ENCODE data around the gene ZNF14.
"Not testable (repeated sequence)": the region's sequence is repeated elsewhere in the genome, so short reads cannot be mapped to it uniquely, and the experiment has no call there.

ZNF14 gene

DNA sequence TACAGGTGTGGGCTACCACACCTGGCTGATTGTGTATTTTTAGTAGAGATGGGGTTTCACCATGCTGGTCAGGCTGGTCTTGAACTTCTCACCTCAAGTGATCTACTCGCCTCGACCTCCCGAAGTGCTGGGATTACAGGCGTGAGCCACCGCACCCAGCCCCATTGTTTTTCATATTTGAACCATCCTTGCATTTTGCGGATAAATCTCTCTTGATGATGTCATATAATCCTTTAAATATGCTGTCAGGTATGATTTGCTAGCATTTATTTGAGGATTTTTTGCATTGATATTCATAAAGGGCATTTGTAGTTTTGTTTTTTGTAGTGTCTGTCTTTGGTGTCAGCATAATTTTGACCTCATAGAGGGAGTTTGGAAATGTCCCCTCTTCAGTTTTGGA lies 58.6 kb downstream of the ZNF14 start:
- H3K4me2 ChIP-seq (ENCODE audit: low read length): no peak overlapping the region
- H3K9me3 ChIP-seq (replicated peaks; ENCODE audit: low read length): peaks cover 7% of the 10 kb centered on the region
- no peak overlapping the region for H3K4me3 ChIP-seq (ENCODE audit: low read length)
- H3K9ac ChIP-seq (ENCODE audit: low read depth, low read length): no peak overlapping the region
- peaks cover 5% of the 10 kb centered on the region for H3K4me1 ChIP-seq (ENCODE audit: control insufficient read depth, insufficient read depth, low read length)
- H3K27me3 ChIP-seq (ENCODE audit: control insufficient read depth, insufficient read depth, low read length): no peaks in the 10 kb centered on the region
- peaks cover 34% of the 10 kb centered on the region for H3K36me3 ChIP-seq (ENCODE audit: insufficient read depth, low read length)

DNA sequence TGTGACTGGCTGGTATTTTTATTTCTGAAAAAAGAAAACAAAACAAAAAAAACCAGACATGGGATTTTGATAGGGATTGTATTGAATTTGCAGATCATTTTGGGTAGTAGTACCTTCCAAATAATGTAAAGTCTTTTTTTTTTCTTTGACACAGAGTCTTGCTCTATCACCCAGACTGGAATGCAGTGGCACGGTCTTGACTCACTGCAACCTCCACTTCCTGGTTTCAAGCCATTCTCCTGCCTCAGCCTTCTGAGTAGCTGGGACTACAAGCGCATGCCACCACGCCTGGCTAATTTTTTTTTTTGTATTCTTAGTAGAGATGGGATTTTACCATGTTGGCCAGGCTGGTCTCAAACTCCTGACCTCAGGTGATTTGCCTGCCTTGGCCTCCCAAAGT lies 60.1 kb downstream of the ZNF14 start:
- Histone ChIP-seq H3K4me2 (ENCODE audit: low read length) (no peak overlapping the region), H3K36me3 (ENCODE audit: insufficient read depth, low read length) (peaks cover 19% of the 10 kb centered on the region), H3K27me3 (ENCODE audit: control insufficient read depth, insufficient read depth, low read length) (no peaks in the 10 kb centered on the region), H3K4me1 (ENCODE audit: control insufficient read depth, insufficient read depth, low read length) (peaks cover 8% of the 10 kb centered on the region), H3K9me3 (replicated peaks; ENCODE audit: low read length) (no peaks in the 10 kb centered on the region), H3K9ac (ENCODE audit: low read depth, low read length) (no peak overlapping the region), H3K4me3 (ENCODE audit: low read length) (no peak overlapping the region)

GRCh38 chr19:19670070-19670551 lies 62.8 kb downstream of the ZNF14 start:
- Histone ChIP-seq H3K9ac (ENCODE audit: low read depth, low read length) (no peak overlapping the region), H3K9me3 (replicated peaks; ENCODE audit: low read length) (no peaks in the 10 kb centered on the region), H3K36me3 (ENCODE audit: insufficient read depth, low read length) (no peaks in the 10 kb centered on the region), H3K4me3 (ENCODE audit: low read length) (peak overlapping the region; percentile 90), H3K27me3 (ENCODE audit: control insufficient read depth, insufficient read depth, low read length) (no peaks in the 10 kb centered on the region), H3K4me2 (ENCODE audit: low read length) (peak overlapping the region; percentile 91), H3K4me1 (ENCODE audit: control insufficient read depth, insufficient read depth, low read length) (peaks cover 8% of the 10 kb centered on the region)

DNA sequence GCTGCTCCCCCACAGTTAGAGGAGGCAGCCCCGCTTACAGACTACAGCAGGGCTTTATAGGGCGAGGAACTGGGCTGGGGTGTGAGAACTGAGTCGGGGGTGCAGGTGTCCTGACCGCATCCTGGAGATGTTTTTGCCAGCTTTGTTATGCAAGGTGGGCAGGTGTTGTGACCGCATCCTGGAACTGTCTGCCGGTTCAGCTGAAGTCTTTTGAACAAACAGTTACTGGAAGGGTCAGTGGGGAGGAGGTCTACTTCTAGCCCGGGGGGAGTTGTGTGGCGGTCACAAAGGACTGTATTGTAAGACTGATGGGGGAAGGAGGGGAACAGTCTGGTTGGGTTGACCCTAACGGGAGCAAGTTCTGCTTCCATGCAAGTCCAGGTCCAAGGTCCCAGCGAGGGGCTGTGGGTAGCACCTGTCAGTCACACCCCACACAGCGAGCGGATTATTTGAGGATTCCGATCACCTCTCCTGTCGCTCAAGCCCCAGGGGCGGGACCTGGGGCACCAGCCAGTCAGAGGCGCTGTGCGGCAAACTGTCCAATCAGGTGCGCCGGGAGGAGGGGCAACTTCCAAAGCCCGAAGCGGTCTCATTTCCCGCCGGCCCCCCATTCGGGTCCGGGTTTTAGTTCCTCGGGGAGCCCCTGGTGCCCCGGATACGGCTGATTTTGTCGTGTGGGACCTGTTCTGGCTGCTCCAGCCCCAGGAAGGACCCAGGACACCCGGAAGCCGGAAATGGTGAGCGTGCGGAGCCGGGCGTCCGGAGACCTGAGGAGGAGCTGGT lies 64.5 kb downstream of the ZNF14 start, which contains the start of gene ZNF101:
Gene ZNF101 (plus strand): TSS at position 610 of the 783 bp plus-strand sequence. CDS start 125 bp downstream, at position 735.
- no peaks in the 10 kb centered on the region for H3K27me3 ChIP-seq (ENCODE audit: control insufficient read depth, insufficient read depth, low read length)

DNA sequence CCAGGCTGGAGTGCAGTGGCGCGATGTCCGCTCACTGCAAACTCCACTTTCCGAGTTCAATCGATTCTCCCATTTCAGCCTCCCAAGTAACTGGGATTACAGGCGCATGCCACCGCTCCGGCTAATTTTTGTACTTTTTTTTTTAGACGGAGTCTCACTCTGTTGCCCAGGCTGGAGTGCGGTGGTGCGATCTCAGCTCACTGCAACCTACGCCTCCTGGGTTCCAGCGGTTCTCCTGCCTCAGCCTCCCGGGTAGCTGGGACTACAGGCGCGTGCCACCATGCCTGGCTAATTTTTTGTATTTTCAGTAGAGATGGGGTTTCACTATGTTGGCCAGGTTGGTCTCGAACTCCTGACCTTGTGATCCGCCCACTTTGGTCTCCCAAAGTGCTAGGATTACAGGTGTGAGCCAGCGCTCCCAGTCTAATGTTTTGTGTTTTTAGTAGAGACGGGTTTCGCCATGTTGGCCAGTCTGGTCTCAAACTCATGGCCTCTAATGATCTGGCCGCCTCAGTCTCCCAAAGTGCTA lies 67.4 kb downstream of the ZNF14 start:
- peaks cover 26% of the 10 kb centered on the region for H3K4me1 ChIP-seq (ENCODE audit: control insufficient read depth, insufficient read depth, low read length)
- H3K36me3 ChIP-seq (ENCODE audit: insufficient read depth, low read length); H3K4me3 ChIP-seq (ENCODE audit: low read length); H3K9me3 ChIP-seq (replicated peaks; ENCODE audit: low read length); H3K4me2 ChIP-seq (ENCODE audit: low read length); H3K9ac ChIP-seq (ENCODE audit: low read depth, low read length); H3K27me3 ChIP-seq (ENCODE audit: control insufficient read depth, insufficient read depth, low read length): not testable (repeated sequence)

More for the DNA sequence above, 64.5 kb downstream of the ZNF14 start, which contains the start of gene ZNF101:
- Histone ChIP-seq H3K9ac (ENCODE audit: low read depth, low read length) (peak within 1 kb of the TSS; percentile 98), H3K9me3 (replicated peaks; ENCODE audit: low read length) (no peaks in the 10 kb centered on the region), H3K36me3 (ENCODE audit: insufficient read depth, low read length) (no peaks in the 10 kb centered on the region), H3K4me1 (ENCODE audit: control insufficient read depth, insufficient read depth, low read length) (peaks cover 8% of the 10 kb centered on the region), H3K4me3 (ENCODE audit: low read length) (peak within 1 kb of the TSS; percentile 90), H3K4me2 (ENCODE audit: low read length) (peak within 1 kb of the TSS; percentile 91)

- H3K36me3 ChIP-seq (ENCODE audit: insufficient read depth, low read length): peaks cover 7% of the 10 kb centered on the region
- H3K9me3 ChIP-seq (replicated peaks; ENCODE audit: low read length): no peaks in the 10 kb centered on the region
- peaks cover 21% of the 10 kb centered on the region for H3K4me1 ChIP-seq (ENCODE audit: control insufficient read depth, insufficient read depth, low read length)
- peak within 1 kb of the TSS; percentile 93 for H3K9ac ChIP-seq (ENCODE audit: low read depth, low read length)
- H3K27me3 ChIP-seq (ENCODE audit: control insufficient read depth, insufficient read depth, low read length): no peaks in the 10 kb centered on the region
- peak within 1 kb of the TSS; percentile 89 for H3K4me2 ChIP-seq (ENCODE audit: low read length)
- peak within 1 kb of the TSS; percentile 94 for H3K4me3 ChIP-seq (ENCODE audit: low read length)
These were observed 69.4 kb downstream of the ZNF14 start, which contains the start of gene ATP13A1 for GRCh38 chr19:19663256-19664120. TSS of gene ATP13A1 (minus strand) at chr19:19663676. CDS start at chr19:19663666, 10 bp downstream.

GRCh38 chr19:19662871-19663255 lies 70.0 kb downstream of the ZNF14 start:
- Histone ChIP-seq H3K36me3 (ENCODE audit: insufficient read depth, low read length) (peaks cover 14% of the 10 kb centered on the region), H3K9ac (ENCODE audit: low read depth, low read length) (peak overlapping the region; percentile 93), H3K4me3 (ENCODE audit: low read length) (peak overlapping the region; percentile 94), H3K9me3 (replicated peaks; ENCODE audit: low read length) (no peaks in the 10 kb centered on the region), H3K4me2 (ENCODE audit: low read length) (peak overlapping the region; percentile 89), H3K27me3 (ENCODE audit: control insufficient read depth, insufficient read depth, low read length) (no peaks in the 10 kb centered on the region), H3K4me1 (ENCODE audit: control insufficient read depth, insufficient read depth, low read length) (peaks cover 18% of the 10 kb centered on the region)

DNA sequence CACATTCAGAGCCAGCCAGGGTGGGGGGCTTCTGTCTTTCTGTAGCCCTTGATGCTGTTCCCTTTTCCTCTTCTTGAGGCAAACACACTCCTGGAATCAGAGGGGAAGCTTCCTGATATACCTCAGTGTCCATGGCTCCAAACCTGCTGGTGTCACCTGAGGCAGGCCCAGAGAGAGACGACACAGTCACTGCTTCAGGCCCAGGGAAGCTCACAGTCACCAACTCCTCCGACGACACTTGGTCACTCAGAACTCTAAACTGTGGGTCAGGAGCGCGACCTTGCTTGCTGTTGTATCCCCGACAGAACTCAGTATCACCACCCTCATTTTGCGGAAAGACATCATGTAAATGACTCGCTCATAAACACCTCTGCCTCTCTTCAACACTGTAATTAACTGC lies 70.6 kb downstream of the ZNF14 start:
- Histone ChIP-seq H3K27me3 (ENCODE audit: control insufficient read depth, insufficient read depth, low read length) (no peaks in the 10 kb centered on the region), H3K4me2 (ENCODE audit: low read length) (peak overlapping the region; percentile 89), H3K9ac (ENCODE audit: low read depth, low read length) (peak overlapping the region; percentile 93), H3K4me3 (ENCODE audit: low read length) (peak overlapping the region; percentile 94), H3K36me3 (ENCODE audit: insufficient read depth, low read length) (peaks cover 17% of the 10 kb centered on the region), H3K4me1 (ENCODE audit: control insufficient read depth, insufficient read depth, low read length) (peaks cover 18% of the 10 kb centered on the region), H3K9me3 (replicated peaks; ENCODE audit: low read length) (no peaks in the 10 kb centered on the region)

DNA sequence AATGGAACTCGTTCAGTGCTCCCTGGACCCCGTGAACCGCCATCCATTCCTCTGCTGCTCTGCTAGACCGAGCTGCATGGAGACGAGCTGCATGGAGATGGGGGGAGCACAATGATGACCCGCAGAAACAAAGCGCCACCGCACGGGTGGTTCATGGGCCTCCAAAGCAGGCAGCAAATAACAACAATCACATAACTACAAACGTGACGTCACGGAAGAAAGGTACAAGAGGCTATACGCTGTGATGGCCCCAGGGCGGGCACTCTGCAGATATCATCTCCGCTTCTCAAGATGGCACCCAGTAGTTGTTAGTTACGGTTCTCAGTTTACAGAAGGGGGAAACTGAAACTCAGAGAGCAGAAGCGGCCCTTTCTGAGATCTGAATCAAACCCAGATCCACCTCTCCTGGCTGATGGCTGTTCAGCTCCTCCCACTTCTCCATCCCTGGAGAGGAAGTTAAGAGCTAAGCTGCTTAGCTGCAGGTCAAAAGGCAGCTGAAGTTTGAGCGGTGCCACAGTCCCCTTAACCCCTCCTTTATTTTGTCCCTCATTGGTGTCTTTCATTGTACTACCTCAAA lies 71.1 kb downstream of the ZNF14 start:
- Histone ChIP-seq H3K9ac (ENCODE audit: low read depth, low read length) (no peak overlapping the region), H3K36me3 (ENCODE audit: insufficient read depth, low read length) (peaks cover 22% of the 10 kb centered on the region), H3K4me3 (ENCODE audit: low read length) (peak overlapping the region; percentile 94), H3K9me3 (replicated peaks; ENCODE audit: low read length) (no peaks in the 10 kb centered on the region), H3K27me3 (ENCODE audit: control insufficient read depth, insufficient read depth, low read length) (no peaks in the 10 kb centered on the region), H3K4me1 (ENCODE audit: control insufficient read depth, insufficient read depth, low read length) (peaks cover 18% of the 10 kb centered on the region), H3K4me2 (ENCODE audit: low read length) (peak overlapping the region; percentile 89)

GRCh38 chr19:19661141-19661674 lies 71.7 kb downstream of the ZNF14 start:
- no peaks in the 10 kb centered on the region for H3K27me3 ChIP-seq (ENCODE audit: control insufficient read depth, insufficient read depth, low read length)
- no peak overlapping the region for H3K4me3 ChIP-seq (ENCODE audit: low read length)
- H3K4me2 ChIP-seq (ENCODE audit: low read length): peak overlapping the region; percentile 89
- H3K36me3 ChIP-seq (ENCODE audit: insufficient read depth, low read length): peaks cover 26% of the 10 kb centered on the region
- peaks cover 18% of the 10 kb centered on the region for H3K4me1 ChIP-seq (ENCODE audit: control insufficient read depth, insufficient read depth, low read length)
- H3K9me3 ChIP-seq (replicated peaks; ENCODE audit: low read length): no peaks in the 10 kb centered on the region
- H3K9ac ChIP-seq (ENCODE audit: low read depth, low read length): no peak overlapping the region
